HG03139 (cell line): ENCODE results near the gene PDHA1.

ENCODE experiments used
- ATAC-seq: cut with Tn5 transposase; IDR thresholded peaks from one replicate; pipeline ENCODE4 v1.9.1; 2021; ENCODE audit not compliant: unreplicated experiment

Gene PDHA1

DNA sequence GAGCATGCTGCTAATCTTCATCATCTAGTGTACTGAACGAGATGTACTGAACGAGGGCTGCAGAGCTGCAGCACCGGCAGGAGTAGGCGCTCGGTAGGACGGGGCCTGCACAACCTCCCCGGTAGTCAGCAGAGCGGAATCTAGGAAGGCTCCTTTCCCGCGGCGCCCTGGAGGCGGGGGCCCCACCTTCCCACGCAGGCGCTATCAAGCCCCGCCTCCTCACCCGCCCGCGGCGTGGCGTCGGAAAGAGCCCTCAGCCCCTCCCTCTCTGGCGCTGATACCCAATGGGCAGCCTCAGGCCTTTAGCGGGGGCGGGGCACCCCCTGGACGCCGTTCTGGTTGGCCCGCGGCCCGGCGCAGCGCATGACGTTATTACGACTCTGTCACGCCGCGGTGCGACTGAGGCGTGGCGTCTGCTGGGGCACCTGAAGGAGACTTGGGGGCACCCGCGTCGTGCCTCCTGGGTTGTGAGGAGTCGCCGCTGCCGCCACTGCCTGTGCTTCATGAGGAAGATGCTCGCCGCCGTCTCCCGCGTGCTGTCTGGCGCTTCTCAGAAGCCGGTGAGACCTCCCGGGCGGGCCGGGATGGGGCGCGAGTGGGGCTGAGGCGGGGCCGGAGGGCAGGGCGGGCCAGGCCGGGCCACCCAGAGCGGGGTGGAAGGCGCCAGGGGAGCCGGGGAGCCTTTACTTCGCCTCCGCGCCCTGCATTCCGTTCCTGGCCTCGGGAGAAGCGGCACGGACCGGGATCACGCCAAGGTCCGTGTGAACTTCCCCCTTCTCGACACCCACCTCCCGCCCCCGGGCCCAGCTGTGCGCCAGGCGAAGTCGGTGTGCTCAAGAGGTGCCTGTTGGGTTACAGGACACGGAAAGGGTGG lies at the start of gene PDHA1:
PDHA1 (plus strand) TSS at position 393 of the 874 bp plus-strand sequence; CDS start at position 504, 111 bp downstream.
- peak; percentile 96 for ATAC-seq

DNA sequence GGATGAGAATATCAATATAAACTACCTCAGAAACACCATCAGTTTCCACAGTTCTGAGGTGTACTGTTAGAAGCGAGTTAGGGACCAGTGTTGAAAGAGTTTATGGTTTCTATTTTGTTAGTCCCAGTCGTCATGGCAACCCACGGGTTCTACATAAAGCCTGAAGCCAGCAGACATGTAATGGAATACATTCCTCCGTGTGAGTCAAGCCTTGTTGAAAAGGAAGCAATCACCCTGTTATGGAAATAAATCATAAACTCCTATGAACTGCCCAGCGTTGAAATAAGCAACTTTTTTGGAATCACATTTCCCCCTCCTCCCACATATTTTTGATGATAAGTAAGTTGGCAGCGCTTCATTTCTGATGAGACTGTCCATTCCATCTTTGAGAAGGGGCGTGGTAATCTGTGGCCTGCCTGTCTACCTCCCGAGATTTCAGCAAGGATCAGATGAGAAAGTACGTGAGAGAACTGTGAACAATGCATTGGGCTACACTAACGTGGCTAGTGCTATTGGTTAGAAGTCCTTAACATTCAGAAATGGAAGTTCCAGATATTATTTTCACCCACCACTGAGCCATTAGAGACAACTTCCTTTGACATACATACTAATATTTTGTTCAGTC lies 40.4 kb upstream of the PDHA1 start:
- no peak for ATAC-seq

DNA sequence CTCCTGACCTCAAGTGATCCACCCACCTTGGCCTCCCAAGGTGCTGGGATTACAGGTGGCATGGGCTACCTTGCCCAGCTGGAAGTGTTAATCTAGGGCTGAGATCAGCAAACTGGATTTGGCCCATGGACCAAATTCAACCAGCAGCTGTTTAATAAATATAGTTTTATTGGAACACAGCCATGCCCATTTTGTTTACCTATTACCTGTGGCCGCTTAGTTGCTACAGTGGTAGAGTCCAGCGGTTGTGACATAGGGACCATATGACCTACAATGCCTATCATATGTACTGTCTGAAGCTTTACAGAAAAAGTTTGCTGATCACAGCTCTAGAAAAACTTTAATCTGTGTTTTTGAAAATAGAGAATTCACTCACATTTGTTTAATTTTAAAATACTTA lies 17.2 kb upstream of the PDHA1 start:
- ATAC-seq: no peak

DNA sequence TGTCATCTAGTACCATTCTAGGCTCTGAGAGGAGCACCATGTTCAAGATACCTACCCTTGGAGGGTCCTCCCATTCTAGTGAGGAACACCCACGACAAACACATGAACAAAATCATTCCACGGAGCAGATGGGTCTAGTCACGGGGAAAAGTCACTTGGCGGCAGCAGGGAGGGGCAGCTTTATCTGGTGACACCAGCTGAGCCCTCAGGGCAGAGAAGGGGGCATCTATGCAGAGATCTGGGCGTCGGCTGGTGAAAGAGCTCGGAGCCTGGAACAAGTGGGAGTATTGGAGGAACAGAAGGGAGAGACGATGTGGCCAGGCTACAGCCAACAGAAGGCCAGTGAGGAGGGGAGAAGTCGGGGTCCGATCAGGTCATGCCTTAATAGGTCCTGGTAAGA lies 11.9 kb upstream of the PDHA1 start:
- ATAC-seq: no peak

DNA sequence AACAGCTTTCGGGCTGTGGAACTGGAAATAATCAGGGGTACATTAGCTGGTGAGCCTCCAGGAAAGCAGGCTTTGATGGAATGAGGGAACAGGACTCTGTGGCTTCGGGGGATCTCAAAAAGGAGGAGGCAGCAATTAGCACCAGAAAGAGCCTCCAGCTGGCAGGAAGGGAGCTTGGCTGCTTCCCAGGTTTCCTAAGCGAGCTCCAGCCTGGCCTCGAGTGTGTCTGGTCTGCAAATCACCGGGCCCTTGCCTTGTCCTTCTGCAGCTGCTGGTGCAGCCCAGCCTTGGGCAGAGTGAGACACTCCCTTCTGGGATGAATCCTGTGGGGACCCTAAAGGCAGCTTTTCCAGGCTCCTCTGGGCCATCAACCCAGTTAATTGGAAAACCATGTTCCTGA lies 10.7 kb upstream of the PDHA1 start:
- ATAC-seq: no peak

DNA sequence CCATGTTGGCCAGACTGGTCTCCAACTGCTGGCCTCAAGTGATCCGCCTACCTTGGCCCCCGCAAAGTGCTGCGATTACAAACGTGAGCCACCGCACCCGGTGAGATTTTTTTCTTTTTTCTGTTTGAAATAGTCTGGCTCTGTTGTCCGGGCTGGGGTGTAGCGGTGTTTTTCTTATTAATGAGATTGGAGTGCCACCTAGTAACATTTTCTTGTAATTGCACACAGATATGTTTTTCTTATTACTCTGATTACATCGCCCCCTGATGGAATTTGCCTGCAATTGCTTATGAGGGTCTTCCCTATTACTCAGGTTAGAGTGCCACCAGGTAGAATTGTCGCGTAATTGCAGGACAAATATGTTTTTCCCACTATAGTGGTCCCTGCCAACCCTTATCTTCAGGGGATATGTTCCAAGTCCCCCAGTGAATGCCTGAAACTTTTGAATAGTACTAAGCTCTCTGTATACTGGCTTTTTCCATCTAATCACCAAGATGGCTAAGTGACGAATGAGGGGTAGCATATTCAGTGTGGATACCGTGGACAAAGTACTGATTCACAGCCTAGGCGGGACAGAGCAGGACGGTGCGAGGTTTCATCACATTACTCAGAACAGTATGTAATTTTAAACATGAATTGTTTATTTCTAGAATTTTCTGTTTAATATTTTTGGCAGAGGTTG lies 8.6 kb upstream of the PDHA1 start:
- ATAC-seq: no peak

DNA sequence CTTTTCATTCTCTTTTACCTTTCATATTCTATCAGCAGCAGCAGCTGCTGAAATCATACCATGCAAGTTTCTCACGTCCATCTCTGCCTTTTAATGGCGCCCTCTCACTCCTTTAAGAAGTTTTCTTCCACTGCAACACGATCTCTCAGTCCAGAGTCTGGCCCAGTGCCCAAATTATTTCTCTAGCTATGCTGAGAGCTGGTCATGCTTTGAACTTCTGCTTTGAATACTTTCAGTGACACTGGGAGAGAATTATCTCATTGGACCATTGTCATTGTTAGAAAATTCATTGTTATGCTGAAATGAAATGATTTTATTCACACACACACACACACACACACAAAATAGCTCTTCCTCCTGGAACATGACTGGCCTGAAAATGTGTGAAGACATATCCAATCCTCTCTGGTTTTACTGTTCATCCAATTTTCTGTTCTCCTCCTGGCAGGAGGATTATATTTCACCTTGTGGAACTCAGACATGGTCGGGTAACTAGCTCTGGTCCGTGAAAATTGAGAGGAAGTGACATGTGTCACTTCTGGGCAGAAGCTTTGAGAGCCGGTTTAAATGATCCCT lies 1.3 kb upstream of the PDHA1 start:
- ATAC-seq: no peak

DNA sequence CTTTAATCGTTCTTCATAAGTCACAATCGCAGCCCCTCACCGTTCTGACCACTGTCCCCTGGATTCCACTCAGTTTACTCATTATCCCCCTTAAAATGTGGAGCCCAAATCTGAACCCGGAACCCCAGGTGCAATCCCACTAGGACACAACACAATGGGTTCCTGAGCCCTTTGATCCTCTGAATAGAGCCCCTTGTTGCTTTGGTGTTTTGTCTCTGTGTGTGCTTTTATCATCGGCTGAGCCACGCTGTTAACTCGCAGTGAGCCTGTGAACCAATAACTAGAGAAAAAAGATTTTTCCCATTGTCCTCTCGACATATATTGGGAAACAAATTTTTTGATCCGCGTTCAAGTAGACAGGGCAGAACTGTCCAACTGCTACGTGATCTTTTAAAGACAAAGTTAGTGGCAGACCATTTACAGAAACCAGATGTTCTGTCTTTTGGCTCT lies 617 bp upstream of the PDHA1 start:
- no peak for ATAC-seq

DNA sequence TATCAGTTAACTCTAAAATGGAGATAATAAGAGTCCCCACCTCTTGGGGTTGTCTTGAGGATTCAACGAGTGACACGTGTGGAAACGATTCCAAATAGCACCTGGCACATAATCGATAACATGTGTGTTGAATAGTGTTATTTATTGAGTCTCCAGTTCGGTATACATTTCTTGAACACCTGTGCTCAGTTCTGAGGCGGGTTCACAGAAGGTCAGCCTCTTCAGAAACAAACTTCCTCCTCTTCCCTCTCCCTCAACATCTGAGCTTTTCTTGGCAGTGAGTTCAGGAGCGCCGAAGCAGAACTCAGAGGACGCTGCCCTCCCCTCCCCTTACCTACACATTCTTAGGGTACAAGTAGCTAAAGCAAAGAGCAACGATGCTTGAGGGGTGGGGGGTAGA lies 934 bp downstream of the PDHA1 start:
- ATAC-seq: no peak

DNA sequence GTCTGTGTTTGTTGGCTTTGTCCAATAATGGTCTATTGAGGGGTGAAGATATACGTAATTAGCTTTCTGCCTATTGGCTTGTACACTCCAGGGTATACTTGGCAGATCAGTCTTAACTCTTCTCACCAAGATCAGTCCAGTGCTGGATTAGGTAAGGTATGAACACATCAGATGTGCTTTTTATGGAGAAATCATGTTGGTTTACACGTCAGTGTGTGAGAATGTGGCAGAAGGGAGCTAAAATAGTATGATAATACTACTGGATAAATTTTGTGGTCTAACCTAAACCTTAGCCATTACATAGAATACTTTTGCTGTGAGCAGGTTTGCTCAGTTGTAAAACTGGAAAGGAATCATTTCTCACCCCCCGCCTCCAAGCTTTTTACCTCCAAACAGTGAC lies 4.2 kb downstream of the PDHA1 start:
- ATAC-seq: no peak

DNA sequence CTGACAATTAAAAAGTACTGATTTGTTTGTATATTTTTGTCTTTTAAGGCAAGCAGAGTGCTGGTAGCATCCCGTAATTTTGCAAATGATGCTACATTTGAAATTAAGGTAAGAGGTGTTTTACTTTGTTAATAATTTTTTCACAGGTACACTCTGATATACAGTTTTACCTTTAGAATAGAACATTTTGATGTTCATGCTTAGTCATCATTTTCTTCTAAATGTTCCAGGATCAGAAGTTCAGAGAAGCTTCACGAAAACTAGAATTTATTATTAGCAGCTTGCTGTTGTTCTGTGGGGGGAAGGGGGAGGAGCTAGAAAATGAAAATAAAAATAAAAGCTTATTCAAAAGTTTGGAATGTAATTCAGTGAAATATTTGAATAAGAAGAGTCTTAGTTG lies 5.5 kb downstream of the PDHA1 start:
- ATAC-seq: no peak

DNA sequence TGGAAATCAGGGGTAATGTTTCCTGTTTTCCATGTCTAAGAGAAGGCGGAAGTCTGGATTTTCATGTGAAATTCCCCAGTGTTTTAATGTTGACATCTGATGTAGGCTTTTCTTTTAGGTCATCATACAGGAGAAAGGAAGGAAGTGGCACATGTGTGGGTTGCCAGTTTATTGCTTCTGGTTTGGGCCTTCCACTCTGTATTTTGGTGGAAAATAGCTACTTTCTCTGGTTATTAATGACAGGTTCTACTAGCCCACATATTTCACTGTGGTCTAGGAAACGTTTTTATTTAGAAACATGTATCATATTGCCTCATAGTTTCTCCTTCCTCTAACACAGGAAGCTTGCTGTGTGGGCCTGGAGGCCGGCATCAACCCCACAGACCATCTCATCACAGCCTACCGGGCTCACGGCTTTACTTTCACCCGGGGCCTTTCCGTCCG lies 7.2 kb downstream of the PDHA1 start:
- ATAC-seq: peak; percentile 93

DNA sequence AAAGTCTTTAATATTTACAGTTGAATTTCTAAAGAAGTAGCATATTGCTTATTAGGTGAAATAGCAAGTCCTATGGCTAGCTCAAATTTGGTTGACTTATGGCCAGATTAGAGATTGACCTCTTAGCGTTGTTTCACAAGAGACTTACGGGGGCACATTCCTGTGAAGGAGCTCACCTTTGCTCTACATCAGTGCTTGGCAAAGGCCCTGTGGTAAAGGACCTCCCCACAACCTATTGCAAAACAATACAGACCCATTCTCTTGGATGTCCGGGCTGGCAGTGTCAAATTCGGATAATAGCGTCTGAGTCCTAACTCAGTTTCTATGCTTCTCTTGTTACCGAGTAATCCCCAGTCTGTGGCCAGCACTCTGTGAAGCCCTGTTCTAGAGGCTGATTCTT lies 10.9 kb downstream of the PDHA1 start:
- ATAC-seq: no peak

DNA sequence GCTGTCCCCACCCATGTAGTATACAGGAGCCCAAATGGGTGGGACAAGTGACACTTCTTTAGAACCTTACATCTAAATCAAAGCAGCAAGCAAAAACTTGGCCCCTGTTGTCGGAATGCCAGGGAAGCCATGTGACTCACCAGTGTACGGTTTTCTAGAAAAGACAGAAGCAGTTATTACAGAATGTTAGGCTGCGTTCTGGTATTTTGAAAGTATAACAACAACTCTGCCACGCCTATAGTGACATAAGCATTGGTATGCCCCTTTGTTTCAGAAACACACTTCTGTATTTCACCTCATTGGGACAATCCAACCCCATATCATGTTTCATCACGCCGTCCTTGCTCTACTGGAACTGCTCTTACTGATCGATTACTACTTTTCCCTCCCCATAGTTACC lies 14.8 kb downstream of the PDHA1 start:
- ATAC-seq: no peak

DNA sequence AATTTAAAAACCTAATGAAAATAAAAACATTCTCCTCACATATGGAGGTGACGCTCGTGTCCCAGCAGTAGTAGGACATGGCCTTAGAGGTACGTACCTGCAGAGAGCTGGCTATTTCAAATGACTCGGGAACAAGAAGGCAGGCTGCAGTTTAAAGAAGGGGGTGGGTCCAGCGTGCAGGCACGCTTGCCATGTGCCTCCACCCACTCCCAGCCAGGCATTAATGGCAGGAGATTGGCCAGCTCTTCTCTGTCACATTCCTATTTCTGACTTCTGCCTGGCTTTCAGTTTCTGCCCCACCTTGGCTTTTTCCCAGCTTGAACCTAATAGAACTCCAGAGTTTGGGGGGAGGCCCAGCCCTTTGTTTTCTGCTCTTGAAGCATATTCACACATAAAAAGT lies 17.2 kb downstream of the PDHA1 start:
- no peak for ATAC-seq

DNA sequence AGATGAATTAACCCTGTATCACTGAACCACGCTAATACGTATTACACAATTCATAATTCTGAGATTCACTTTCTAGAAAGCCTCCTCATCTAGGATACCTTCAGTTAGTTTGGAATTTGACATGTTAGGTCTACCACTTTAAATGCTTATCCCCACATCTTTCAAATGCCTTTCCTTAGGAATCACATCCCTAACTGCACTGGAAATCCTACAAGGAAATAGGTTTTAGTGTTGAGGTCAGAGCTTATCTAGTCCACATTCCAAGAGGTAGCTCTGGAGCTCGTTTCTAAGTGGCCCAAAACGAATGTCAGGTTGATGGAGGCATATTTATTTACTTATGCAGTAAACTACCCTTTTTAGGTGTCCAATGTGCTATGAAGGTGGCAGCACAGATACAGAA lies 18.0 kb downstream of the PDHA1 start:
- ATAC-seq: no peak

DNA sequence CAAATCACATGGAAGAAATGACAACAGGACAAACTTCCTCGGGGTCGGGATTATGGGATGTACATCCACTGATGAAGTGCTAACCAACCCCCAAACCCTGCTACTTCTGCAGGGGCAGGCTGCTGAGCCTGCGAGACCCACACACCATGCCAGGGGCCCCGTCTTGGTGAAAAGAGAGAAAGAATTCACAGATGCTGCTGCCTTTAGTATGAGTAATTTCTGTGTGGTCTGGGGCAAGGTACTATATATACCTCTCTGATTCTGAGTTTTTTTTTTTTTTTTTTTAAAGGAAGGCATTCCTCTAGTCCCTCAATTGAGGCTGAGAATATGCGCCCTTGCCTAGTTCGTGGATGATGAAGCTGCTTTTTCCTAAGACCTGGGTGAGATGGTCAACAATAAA lies 24.8 kb downstream of the PDHA1 start:
- ATAC-seq: no peak

DNA sequence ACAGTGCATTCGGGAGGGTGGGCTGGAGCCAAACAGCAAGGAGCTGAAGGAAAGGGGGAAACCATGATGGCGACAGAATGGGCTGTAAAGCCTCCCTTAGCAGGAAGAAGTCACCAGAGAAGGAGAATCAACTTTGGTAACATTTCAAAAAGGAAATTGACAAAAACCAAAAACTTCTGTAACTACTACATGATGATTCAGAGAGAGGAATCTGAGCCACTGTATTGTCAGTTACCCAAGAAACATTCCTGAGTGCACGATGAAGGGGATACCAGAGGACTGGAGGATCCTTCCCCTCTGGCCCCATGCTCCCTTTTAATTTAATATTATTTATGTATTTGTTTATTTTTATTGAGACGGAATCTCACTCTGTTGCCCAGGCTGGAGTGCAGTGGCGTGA lies 26.3 kb downstream of the PDHA1 start:
- ATAC-seq: no peak

DNA sequence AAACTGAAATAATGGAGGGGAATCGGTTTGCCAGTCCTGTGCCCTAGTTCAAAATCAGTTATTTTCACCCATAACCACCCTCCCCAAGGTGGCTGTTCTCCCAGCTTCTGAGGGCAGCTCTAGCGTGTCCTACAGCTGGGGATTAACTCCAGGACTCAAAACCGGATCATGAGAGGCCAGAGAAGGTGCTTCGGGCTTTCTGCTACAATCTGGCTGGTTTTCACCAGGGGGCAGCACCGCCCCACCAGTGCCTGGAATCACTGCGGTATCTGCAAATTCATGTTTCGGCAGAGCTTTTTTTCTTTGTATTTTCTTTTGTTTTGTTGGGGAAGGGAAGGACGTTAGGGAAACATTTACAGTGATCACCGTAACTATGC lies 28.4 kb downstream of the PDHA1 start:
- peak; percentile 81 for ATAC-seq

DNA sequence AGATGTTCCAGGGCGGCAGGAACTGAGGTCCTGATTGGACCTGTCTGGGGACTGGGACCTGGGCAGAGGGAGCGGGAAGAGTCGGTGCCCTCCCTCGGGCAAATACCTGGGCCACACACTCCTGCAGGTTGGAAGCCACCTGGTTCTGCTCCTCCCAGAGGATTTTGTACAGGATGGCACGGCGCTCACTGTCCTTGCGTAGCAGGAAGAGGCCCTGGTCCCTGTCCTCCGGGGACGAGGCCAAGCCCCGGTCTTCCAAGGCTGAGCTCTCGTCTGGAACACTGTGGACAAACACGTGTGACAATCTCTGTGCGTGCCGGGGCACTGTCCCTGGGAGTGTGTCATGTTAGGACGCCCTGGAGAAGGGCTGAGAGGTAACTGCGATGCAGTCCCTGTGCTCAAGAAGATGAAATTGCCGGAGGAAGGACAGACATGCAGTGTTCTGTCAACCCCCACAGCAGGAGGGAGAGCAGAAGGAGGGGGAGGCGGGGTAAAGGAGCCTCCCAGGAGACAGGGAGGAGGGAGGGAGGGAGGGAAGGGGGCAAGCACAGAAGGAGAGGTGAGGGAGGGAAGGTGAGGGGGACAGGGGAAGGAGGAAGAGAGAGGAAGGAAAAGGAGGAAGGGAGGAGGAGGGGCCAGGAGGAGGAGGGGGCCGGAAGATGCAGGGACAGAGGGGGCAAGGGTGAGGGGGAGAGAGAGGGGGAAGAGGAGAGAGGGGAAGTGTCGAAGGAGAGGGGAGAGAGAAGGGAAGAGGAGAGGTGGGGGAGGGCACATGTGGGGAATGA lies 29.0 kb downstream of the PDHA1 start:
- peak; percentile 22 for ATAC-seq
